H1 (cell line): Measurements from ENCODE around the gene ACE.

Experiments used
- CHD2 ChIP-seq: IDR thresholded peaks from 2 replicates; pipeline ENCODE4 v1.6.1; 2012; ENCODE audit warnings: low read length, improper control_type of control experiment
- CTCF ChIP-seq, 3 experiments: IDR thresholded peaks; 1 replicate in 2 of 3; 2 replicates in 1 of 3; pipeline versions ENCODE4 v1.5.1 to v1.6.1; 2011; ENCODE audit warnings: low read length in 3 of 3, mild to moderate bottlenecking in 3 of 3, inconsistent platforms in 2 of 3, low read depth in 1 of 3, moderate library complexity in 1 of 3; ENCODE audit not compliant: insufficient read depth in 1 of 3; ENCODE audit errors: control extremely low read depth in 1 of 3
- EP300 ChIP-seq, 2 experiments: IDR thresholded peaks; 1 replicate in 1 of 2; 2 replicates in 1 of 2; pipeline ENCODE4 v1.6.1; 2011 to 2012; ENCODE audit warnings: low read depth in 2 of 2, low read length in 2 of 2, mild to moderate bottlenecking in 2 of 2, borderline replicate concordance in 1 of 2, inconsistent platforms in 1 of 2, moderate library complexity in 1 of 2
- EZH2 ChIP-seq: fragments of 200-600 bp; sonication (generic); IDR thresholded peaks from 2 replicates; pipeline ENCODE4 v1.7.1; 2012; ENCODE audit warnings: low read depth, mild to moderate bottlenecking, moderate library complexity, low read length, inconsistent platforms; ENCODE audit not compliant: severe bottlenecking
- GABPA ChIP-seq: IDR thresholded peaks from 2 replicates; pipeline ENCODE4 v1.6.1; 2011; ENCODE audit warnings: mild to moderate bottlenecking, low read length, moderate library complexity, borderline replicate concordance; ENCODE audit not compliant: insufficient read depth
- JUN ChIP-seq: IDR thresholded peaks from 2 replicates; pipeline ENCODE4 v1.6.1; 2011; ENCODE audit warnings: low read depth, mild to moderate bottlenecking, improper control_type of control experiment, low read length
- KDM1A ChIP-seq: fragments of 200-600, 300-600 bp; sonication (generic); IDR thresholded peaks from 2 replicates; pipeline ENCODE4 v1.7.1; 2016; ENCODE audit warnings: mild to moderate bottlenecking, low read length, borderline replicate concordance
- POLR2A ChIP-seq, 2 experiments: IDR thresholded peaks; 1 replicate in 1 of 2; 2 replicates in 1 of 2; pipeline ENCODE4 v1.6.1; 2011; ENCODE audit warnings: low read depth in 2 of 2, low read length in 2 of 2, mild to moderate bottlenecking in 2 of 2; ENCODE audit errors: control extremely low read depth in 1 of 2
- POLR2AphosphoS5 ChIP-seq: IDR thresholded peaks from 2 replicates; pipeline ENCODE4 v1.6.1; 2011; ENCODE audit warnings: low read depth, low read length
- SIRT6 ChIP-seq: IDR thresholded peaks from one replicate; pipeline ENCODE4 v1.7.1; 2012; ENCODE audit warnings: low read length, inconsistent platforms
- SP1 ChIP-seq: IDR thresholded peaks from 2 replicates; pipeline ENCODE4 v1.6.1; 2011; ENCODE audit warnings: low read depth, low read length
- TF ChIP-seq, protein P1 (sequence below): IDR thresholded peaks from 2 replicates; pipeline ENCODE4 v1.6.1; 2012; ENCODE audit warnings: low read length, inconsistent platforms

- TF ChIP-seq SP1 (no peak), GABPA (no peak), POLR2A (IDR thresholded peaks at IDR 0.05; ENCODE audit: control extremely low read depth in 1 of 2, low read depth in 2 of 2, low read length in 2 of 2) (no peak), CTCF (IDR thresholded peaks at IDR 0.05; ENCODE audit: control extremely low read depth in 1 of 3, insufficient read depth in 1 of 3, low read depth in 1 of 3, low read length in 3 of 3) (no peak), POLR2AphosphoS5 (no peak), CHD2 (no peak), JUN (no peak), EP300 (IDR thresholded peaks at IDR 0.05; ENCODE audit: borderline replicate concordance in 1 of 2, low read depth in 2 of 2, low read length in 2 of 2) (no peak), EZH2 (no peak), SIRT6 (no peak), KDM1A (no peak)
- TF ChIP-seq, protein P1, sequence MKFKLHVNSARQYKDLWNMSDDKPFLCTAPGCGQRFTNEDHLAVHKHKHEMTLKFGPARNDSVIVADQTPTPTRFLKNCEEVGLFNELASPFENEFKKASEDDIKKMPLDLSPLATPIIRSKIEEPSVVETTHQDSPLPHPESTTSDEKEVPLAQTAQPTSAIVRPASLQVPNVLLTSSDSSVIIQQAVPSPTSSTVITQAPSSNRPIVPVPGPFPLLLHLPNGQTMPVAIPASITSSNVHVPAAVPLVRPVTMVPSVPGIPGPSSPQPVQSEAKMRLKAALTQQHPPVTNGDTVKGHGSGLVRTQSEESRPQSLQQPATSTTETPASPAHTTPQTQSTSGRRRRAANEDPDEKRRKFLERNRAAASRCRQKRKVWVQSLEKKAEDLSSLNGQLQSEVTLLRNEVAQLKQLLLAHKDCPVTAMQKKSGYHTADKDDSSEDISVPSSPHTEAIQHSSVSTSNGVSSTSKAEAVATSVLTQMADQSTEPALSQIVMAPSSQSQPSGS: no peak
These were observed 42.4 kb downstream of the ACE start for GRCh38 chr17:63519116-63519881.
